Astrocyte of the spinal cord (primary cell): ENCODE data around the gene ARHGAP45.

Experiments
- DNase-seq: peaks from one replicate; pipeline ENCODE4 v3.0.0; 2011; ENCODE audit warnings: low read depth, low spot score
- H3K4me3 ChIP-seq: 2 replicates; pipeline ENCODE4 v1.5.1; 2011; ENCODE audit warnings: low read depth, mild to moderate bottlenecking, low read length, moderate library complexity
- in situ Hi-C: cut with HindIII; loops from 2 replicates; pipeline ENCODE4 v1.10.0; 2017; ENCODE audit warnings: low sequenced_read_pairs
- TF ChIP-seq, protein P1 (sequence below): IDR thresholded peaks from 2 replicates; pipeline ENCODE4 v1.5.1; 2012; ENCODE audit warnings: low read depth, mild to moderate bottlenecking, low read length, inconsistent platforms

ARHGAP45 gene

DNA sequence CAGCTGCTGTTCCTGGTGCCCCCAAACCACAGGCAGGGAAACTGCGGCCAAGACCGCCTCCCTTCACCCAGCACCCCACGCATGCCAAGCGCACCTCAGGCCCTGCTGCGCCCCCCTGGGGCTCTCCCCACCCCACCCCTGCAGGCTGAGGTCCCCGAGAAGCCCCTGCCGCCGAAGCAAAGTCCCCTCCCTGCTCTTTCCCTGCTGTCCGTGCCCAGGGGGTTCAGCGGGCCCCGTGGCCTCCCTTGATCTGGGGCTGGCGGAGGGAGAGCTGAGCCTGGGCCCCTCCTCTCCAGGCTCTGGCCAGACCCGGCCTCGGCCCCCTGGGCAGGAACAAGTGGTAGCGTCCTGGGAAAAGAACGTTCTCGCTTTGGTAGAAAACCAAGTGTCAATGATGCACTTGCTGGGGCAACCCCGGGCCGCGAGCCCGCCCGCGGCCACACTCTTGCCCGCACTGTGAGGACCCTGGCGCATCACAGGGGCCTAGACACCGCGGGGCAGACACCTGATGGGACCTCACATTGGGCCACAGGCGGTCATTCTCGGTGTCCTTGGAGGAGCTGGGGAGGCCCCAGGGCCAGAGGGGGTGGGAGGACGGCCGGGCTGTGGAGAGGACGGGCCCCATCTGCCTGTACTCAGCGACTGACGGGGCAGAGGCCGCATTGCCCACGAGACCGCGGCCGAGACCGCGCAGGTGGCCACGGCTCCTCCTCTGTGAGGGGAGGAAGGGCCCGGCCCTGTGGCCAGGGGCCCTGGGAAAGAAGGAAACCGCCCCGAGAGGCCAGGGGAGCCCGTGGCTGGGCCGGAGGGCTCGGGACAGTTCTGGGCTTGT is 65.8 kb downstream of the ARHGAP45 start:
- TF ChIP-seq, protein P1, sequence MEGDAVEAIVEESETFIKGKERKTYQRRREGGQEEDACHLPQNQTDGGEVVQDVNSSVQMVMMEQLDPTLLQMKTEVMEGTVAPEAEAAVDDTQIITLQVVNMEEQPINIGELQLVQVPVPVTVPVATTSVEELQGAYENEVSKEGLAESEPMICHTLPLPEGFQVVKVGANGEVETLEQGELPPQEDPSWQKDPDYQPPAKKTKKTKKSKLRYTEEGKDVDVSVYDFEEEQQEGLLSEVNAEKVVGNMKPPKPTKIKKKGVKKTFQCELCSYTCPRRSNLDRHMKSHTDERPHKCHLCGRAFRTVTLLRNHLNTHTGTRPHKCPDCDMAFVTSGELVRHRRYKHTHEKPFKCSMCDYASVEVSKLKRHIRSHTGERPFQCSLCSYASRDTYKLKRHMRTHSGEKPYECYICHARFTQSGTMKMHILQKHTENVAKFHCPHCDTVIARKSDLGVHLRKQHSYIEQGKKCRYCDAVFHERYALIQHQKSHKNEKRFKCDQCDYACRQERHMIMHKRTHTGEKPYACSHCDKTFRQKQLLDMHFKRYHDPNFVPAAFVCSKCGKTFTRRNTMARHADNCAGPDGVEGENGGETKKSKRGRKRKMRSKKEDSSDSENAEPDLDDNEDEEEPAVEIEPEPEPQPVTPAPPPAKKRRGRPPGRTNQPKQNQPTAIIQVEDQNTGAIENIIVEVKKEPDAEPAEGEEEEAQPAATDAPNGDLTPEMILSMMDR = no peak
- in situ Hi-C loops = no loop called here
- H3K4me3 ChIP-seq = peak overlapping the region; percentile 77
- DNase-seq = no peak

DNA sequence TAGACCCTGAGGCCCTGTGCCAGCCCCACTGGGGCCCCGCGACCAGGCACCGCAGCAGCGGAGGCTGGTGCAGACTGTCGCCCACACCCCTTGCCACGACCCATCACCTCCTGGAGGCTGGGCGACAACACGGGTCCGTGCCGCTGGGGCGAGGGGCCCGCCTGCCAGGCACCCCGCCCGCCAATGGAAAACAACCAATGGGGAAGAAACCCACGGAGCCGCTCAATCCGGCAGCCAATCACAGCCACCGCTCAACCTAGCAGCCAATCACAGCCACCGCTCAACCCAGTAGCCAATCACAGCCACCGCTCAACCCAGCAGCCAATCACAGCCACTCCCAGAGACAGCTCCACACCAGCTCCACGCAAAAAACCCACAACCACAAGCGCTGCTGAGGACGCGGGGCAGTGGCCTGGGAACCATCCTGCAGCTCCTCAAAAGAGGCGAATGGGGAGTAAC is 66.5 kb downstream of the ARHGAP45 start:
- TF ChIP-seq, protein P1 = no peak
- no peak for DNase-seq
- H3K4me3 ChIP-seq = no peak overlapping the region
- in situ Hi-C loops = no loop called here

DNA sequence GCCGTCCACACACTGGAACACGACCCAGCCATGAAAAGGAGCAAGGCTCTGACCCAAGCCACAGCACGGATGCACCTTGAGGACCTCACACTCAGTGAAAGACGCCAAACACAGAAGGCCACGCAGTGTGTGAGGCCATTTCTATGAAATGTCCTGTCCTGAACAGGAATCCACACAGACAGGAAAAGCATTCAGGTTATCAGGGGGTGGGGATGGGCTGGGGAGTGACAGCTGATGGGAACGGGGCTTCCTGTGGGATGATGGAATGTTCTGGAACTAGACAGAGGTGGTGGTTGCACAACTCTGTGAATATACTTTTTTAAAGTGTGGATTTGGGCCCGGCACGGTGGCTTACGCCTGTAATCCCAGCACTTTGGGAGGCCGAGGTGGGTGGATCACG is 67.5 kb downstream of the ARHGAP45 start:
- in situ Hi-C loops = no loop called here

DNA sequence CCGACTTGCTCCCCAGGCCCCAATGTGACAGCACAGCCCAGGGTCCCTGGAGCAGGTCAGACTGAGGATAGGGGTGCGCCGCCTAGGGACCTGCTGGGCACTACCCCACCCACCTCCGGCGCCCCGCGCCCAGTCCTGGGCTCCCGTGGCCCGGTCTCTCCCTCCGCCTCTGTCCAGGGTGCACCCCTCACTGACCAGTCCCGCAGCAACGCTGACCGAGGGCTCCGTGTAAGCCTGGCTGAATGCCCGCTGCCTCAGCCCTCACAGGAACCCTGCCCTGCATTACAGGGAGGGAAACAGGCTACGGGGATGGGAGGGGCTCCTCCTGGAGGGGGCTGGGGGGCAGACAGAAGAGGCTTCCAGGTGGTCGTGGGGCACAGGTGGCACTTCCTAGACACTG is 68.5 kb downstream of the ARHGAP45 start:
- in situ Hi-C loops = no loop called here
- TF ChIP-seq, protein P1 = no peak
- no peak overlapping the region for H3K4me3 ChIP-seq
- DNase-seq = no peak

More for the DNA sequence above, 67.5 kb downstream of the ARHGAP45 start:
- no peak for DNase-seq
- H3K4me3 ChIP-seq = no peak overlapping the region
- TF ChIP-seq, protein P1 = no peak

DNA sequence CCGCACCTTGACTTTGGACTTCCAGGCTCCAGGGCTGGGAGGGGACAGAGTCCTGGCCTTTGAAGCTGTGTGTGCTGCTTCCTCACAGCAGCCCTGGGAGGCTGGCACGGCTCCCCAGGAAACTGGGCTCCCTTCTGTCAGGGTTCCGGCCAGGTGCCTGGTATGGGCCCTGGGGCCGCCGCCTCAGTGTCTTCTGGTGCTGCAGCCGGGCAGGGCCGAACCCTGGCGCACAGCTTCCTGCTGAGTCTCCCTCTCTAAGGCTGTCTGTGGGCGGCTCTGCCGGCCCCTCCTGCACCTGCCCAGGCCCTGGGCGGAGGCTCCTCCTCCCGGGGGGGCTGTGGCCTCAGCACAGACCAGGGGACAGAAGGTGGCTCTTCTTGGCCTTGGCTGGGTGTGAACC is 69.2 kb downstream of the ARHGAP45 start:
- H3K4me3 ChIP-seq = no peak overlapping the region
- in situ Hi-C loops = no loop called here
- no peak for DNase-seq
- TF ChIP-seq, protein P1 = no peak
